ENCODE results near the gene KCNJ9. TPM values are rescaled to one million over a fixed set of nuclear protein-coding genes. Genes with fewer than 3 reads are reported as not detected.

KCNJ9 gene
- total and polyA plus RNA-seq, 2 of the 13 experiments (the other 11 are each of a cell fraction or from before 2014, with no cell fraction given): not detected

- no peak for TF ChIP-seq ZNF513 (CRISPR knock-in tag; conservative IDR thresholded peaks at IDR 0.05)
- peak; percentile 81 for TF ChIP-seq ELF3 (CRISPR knock-in tag; IDR thresholded peaks at IDR 0.05)
- TF ChIP-seq TBX2 (CRISPR knock-in tag; IDR thresholded peaks at IDR 0.05; ENCODE audit: borderline replicate concordance): peak; percentile 94
- TF ChIP-seq ZNF530 (CRISPR knock-in tag; IDR thresholded peaks at IDR 0.05; ENCODE audit: low read depth): no peak
- peak; percentile 67; the same call in 1 of the 2 replicates for TF ChIP-seq ARID4A (CRISPR knock-in tag; IDR thresholded peaks at IDR 0.05; ENCODE audit: borderline replicate concordance)
- no peak for TF ChIP-seq ZNF33B (CRISPR knock-in tag; IDR thresholded peaks at IDR 0.05)
- 0 out of 2 replicates have a peak, but pooled peaks have one; percentile 47 for TF ChIP-seq HHEX (CRISPR knock-in tag; IDR thresholded peaks at IDR 0.05)
- TF ChIP-seq ZNF343 (CRISPR knock-in tag; IDR thresholded peaks at IDR 0.05): 0 out of 2 replicates have a peak, but pooled peaks have one; percentile 34
- no peak for TF ChIP-seq ZNF563 (CRISPR knock-in tag; IDR thresholded peaks at IDR 0.05)
- peak; percentile 51; the same call in 1 of the 2 replicates for TF ChIP-seq FOXK1 (CRISPR knock-in tag; IDR thresholded peaks at IDR 0.05; ENCODE audit: borderline replicate concordance, low read depth)
- TF ChIP-seq SKI (IDR thresholded peaks at IDR 0.05; ENCODE audit: partially characterized antibody): peak; percentile 77
- 0 out of 2 replicates have a peak, but pooled peaks have one; percentile 45 for TF ChIP-seq ZNF264 (CRISPR knock-in tag; IDR thresholded peaks at IDR 0.05)
- no peak for TF ChIP-seq RNF2 (conservative IDR thresholded peaks at IDR 0.05; ENCODE audit: low read depth)
- TF ChIP-seq AGO1 (IDR thresholded peaks at IDR 0.05; ENCODE audit: low read depth, low read length, poor library complexity, severe bottlenecking): no peak
- no peak for TF ChIP-seq HNRNPL (IDR thresholded peaks at IDR 0.05; ENCODE audit: low read depth, low read length)
- peak; percentile 89; the same call in 1 of the 2 replicates for TF ChIP-seq ZNF503 (CRISPR knock-in tag; IDR thresholded peaks at IDR 0.05)
- TF ChIP-seq KMT2B (CRISPR knock-in tag; IDR thresholded peaks at IDR 0.05): no peak
- no peak for TF ChIP-seq ZNF225 (CRISPR knock-in tag; IDR thresholded peaks at IDR 0.05)
- no peak for TF ChIP-seq SMAD9 (CRISPR knock-in tag; IDR thresholded peaks at IDR 0.05)
- TF ChIP-seq PAF1 (CRISPR knock-in tag; IDR thresholded peaks at IDR 0.05): no peak
- TF ChIP-seq HIVEP1 (CRISPR knock-in tag; IDR thresholded peaks at IDR 0.05): no peak
- TF ChIP-seq ZNF564 (CRISPR knock-in tag; IDR thresholded peaks at IDR 0.05): no peak
Observed at GRCh38 chr1:160053548-160054365, 27.6 kb upstream of the KCNJ9 start (continued).
